Sigmoid colon (tissue), 4 donors: ENCODE data around the gene UBAP2.

Experiments
- CTCF ChIP-seq, 4 experiments: fragments of 450-650 bp in 3 of 4; fragments of 200-600 bp in 1 of 4; IDR thresholded peaks; one replicate each; pipeline ENCODE4 v1.5.1; 2016 to 2019; ENCODE audit warnings: antibody characterized with exemption in 4 of 4, mild to moderate bottlenecking in 3 of 4, moderate library complexity in 2 of 4
- EP300 ChIP-seq, 4 donors: sonication (generic); formaldehyde crosslinking; IDR thresholded peaks; one replicate each; pipeline ENCODE4 v1.6.1; 2017; ENCODE audit warnings: antibody characterized with exemption in 4 of 4
- POLR2A ChIP-seq, 2 donors: fragments of 450-650 bp; IDR thresholded peaks; one replicate each; pipeline ENCODE4 v1.6.1; 2016; ENCODE audit warnings: antibody characterized with exemption in 2 of 2, mild to moderate bottlenecking in 2 of 2, moderate library complexity in 2 of 2
- POLR2AphosphoS5 ChIP-seq, 4 donors: sonication (generic); formaldehyde crosslinking; IDR thresholded peaks; one replicate each; pipeline ENCODE4 v1.6.1; 2017; ENCODE audit warnings: antibody characterized with exemption in 4 of 4

DNA sequence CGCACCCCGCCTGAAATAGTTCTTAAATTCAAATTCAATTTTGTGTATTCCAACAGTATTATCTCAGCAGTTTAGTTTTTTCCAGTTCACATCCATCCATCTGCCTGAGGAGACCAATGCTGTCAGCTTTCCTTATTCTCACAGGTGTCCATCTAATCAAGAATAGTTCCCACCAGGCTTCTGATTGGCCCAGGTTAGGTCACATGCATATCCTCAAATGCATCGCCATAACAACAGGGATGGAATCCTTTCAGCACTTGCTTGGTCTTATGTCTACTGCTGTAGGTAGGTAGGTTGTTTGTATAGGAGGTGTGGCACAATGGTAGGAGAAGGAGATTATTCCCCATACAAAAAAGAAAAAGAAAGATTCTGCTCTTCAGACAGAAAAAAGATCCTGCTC lies 140.6 kb downstream of the UBAP2 start:
- no peak for TF ChIP-seq CTCF (IDR thresholded peaks at IDR 0.05)
- TF ChIP-seq POLR2AphosphoS5 (IDR thresholded peaks at IDR 0.05): no peak
- no peak for TF ChIP-seq POLR2A (IDR thresholded peaks at IDR 0.05)
- no peak for TF ChIP-seq EP300 (IDR thresholded peaks at IDR 0.05)
